HepG2 (cell line): ENCODE measurements around the gene TCAF1. TPM values are rescaled to one million over a fixed set of nuclear protein-coding genes. Genes with fewer than 3 reads are reported as not detected.

ENCODE experiments used
- E2F5 ChIP-seq: sonication (generic); formaldehyde crosslinking; conservative IDR thresholded peaks from 2 replicates; pipeline ENCODE4 v1.4.0; 2020; ENCODE audit warnings: missing genetic modification reagents
- GLMP ChIP-seq: sonication (generic); formaldehyde crosslinking; IDR thresholded peaks from 2 replicates; pipeline ENCODE4 v1.9.0; 2021; ENCODE audit warnings: missing genetic modification reagents, mild to moderate bottlenecking, borderline replicate concordance
- HHEX ChIP-seq: IDR thresholded peaks from 2 replicates; pipeline ENCODE4 v1.6.1; 2016; ENCODE audit warnings: control low read depth
- HNRNPLL ChIP-seq: fragments of 200-400 bp; formaldehyde crosslinking; IDR thresholded peaks from 2 replicates; pipeline ENCODE4 v1.6.1; 2017; ENCODE audit warnings: mild to moderate bottlenecking, low read depth, low read length; ENCODE audit not compliant: poor library complexity, severe bottlenecking
- ISL2 ChIP-seq: sonication (generic); formaldehyde crosslinking; IDR thresholded peaks from 2 replicates; pipeline ENCODE4 v1.5.0; 2020; ENCODE audit warnings: missing genetic modification reagents
- KDM4B ChIP-seq: sonication (generic); formaldehyde crosslinking; IDR thresholded peaks from 2 replicates; pipeline ENCODE4 v1.4.0; 2020; ENCODE audit warnings: missing genetic modification reagents
- MAFF ChIP-seq: IDR thresholded peaks from 2 replicates; pipeline ENCODE4 v1.6.1; 2011; ENCODE audit warnings: low read depth, low read length, improper control_type of control experiment
- MLX ChIP-seq: IDR thresholded peaks from 2 replicates; pipeline ENCODE4 v1.6.1; 2016
- NFKBIZ ChIP-seq: IDR thresholded peaks from 2 replicates; pipeline ENCODE4 v1.6.1; 2018; ENCODE audit warnings: missing genetic modification reagents, missing compliant biosample characterization
- NR2F1 ChIP-seq, 2 experiments: fragments of 450-650 bp in 1 of 2; formaldehyde crosslinking in 1 of 2; IDR thresholded peaks; 2 replicates each; pipeline versions ENCODE4 v1.5.0 to v1.6.1; 2016 to 2020; ENCODE audit warnings: mild to moderate bottlenecking in 1 of 2, missing compliant biosample characterization in 1 of 2, missing genetic modification reagents in 1 of 2, moderate library complexity in 1 of 2
- PAXIP1 ChIP-seq: sonication (generic); formaldehyde crosslinking; conservative IDR thresholded peaks from 2 replicates; pipeline ENCODE4 v1.4.0; 2020; ENCODE audit warnings: mild to moderate bottlenecking, missing genetic modification reagents, moderate library complexity
- PHB2 ChIP-seq: fragments of 450-650 bp; IDR thresholded peaks from 2 replicates; pipeline ENCODE4 v1.6.1; 2018; ENCODE audit not compliant: partially characterized antibody
- PLSCR1 ChIP-seq: sonication (generic); formaldehyde crosslinking; IDR thresholded peaks from 2 replicates; pipeline ENCODE4 v1.5.0; 2020; ENCODE audit warnings: missing genetic modification reagents, mild to moderate bottlenecking, borderline replicate concordance
- RAD51 ChIP-seq: fragments of 450-650 bp; IDR thresholded peaks from 2 replicates; pipeline ENCODE4 v1.6.1; 2016; ENCODE audit warnings: borderline replicate concordance
- SMC3 ChIP-seq: IDR thresholded peaks from 2 replicates; pipeline ENCODE4 v1.6.1; 2011; ENCODE audit warnings: low read length, improper control_type of control experiment
- TFE3 ChIP-seq: IDR thresholded peaks from 2 replicates; pipeline ENCODE4 v1.6.1; 2016
- ZBTB20 ChIP-seq: sonication (generic); formaldehyde crosslinking; IDR thresholded peaks from 2 replicates; pipeline ENCODE4 v1.8.1; 2023; ENCODE audit warnings: missing genetic modification reagents, low read depth, mild to moderate bottlenecking, borderline replicate concordance
- ZNF354B ChIP-seq: sonication (generic); formaldehyde crosslinking; IDR thresholded peaks from 2 replicates; pipeline ENCODE4 v1.8.0; 2022; ENCODE audit warnings: mild to moderate bottlenecking, missing genetic modification reagents
- ZNF383 ChIP-seq: sonication (generic); formaldehyde crosslinking; IDR thresholded peaks from 2 replicates; pipeline ENCODE4 v1.4.0; 2020; ENCODE audit warnings: missing genetic modification reagents, mild to moderate bottlenecking, borderline replicate concordance
- ZNF446 ChIP-seq: sonication (generic); formaldehyde crosslinking; IDR thresholded peaks from 2 replicates; pipeline ENCODE4 v1.5.0; 2020; ENCODE audit warnings: mild to moderate bottlenecking, missing genetic modification reagents
- ZNF704 ChIP-seq: sonication (generic); formaldehyde crosslinking; IDR thresholded peaks from 2 replicates; pipeline ENCODE4 v1.8.1; 2023; ENCODE audit warnings: mild to moderate bottlenecking, inconsistent platforms, moderate library complexity, missing genetic modification reagents, borderline replicate concordance
- polyA plus RNA-seq, 8 experiments: library from polyadenylated mRNA; depleted of rRNA in 3 of 8; stranded (reverse) in 7 of 8; unstranded in 1 of 8; fragments of >200 nt; fragmentation: Illumina TruSeq in 4 of 8; extraction: Trizol in 4 of 8; gene quantifications; 2 replicates each; pipeline versions ENCODE4 v1.2.1 to v1.2.3, GENCODE V29; 2011 to 2016; ENCODE audit warnings: low read depth in 4 of 8, missing spikeins in 1 of 8, mixed read lengths in 1 of 8; ENCODE audit not compliant: insufficient read depth in 1 of 8
- total RNA-seq, 5 experiments: library from RNA; depleted of rRNA; stranded (reverse); fragments of >200 nt; fragmentation: Illumina TruSeq; extraction: Trizol; gene quantifications; 2 replicates each; pipeline ENCODE4 v1.2.3, GENCODE V29; 2016; ENCODE audit warnings: low read depth in 1 of 5

TCAF1 gene
- total and polyA plus RNA-seq, 2 of the 13 experiments (the other 11 are each of a cell fraction or from before 2014, with no cell fraction given): 36.2 to 101 TPM

- no peak for TF ChIP-seq GLMP (CRISPR knock-in tag)
- peak; percentile 73 for TF ChIP-seq HHEX
- no peak for TF ChIP-seq HNRNPLL
- no peak for TF ChIP-seq E2F5 (CRISPR knock-in tag)
- peak; percentile 70; the same call in 1 of the 2 replicates for TF ChIP-seq MLX (CRISPR knock-in tag)
- no peak for TF ChIP-seq ZNF446 (CRISPR knock-in tag)
- peak; percentile 83 for TF ChIP-seq ISL2 (CRISPR knock-in tag)
- TF ChIP-seq TFE3 (CRISPR knock-in tag): peak; percentile 58; the same call in 1 of the 2 replicates
- TF ChIP-seq KDM4B (CRISPR knock-in tag): peak; percentile 83; the same call in 1 of the 2 replicates
- TF ChIP-seq PHB2: no peak
- no peak for TF ChIP-seq ZNF704 (CRISPR knock-in tag)
- TF ChIP-seq ZNF383 (CRISPR knock-in tag): no peak
- TF ChIP-seq ZBTB20 (CRISPR knock-in tag): no peak
- peak; percentile 92 to 94 for TF ChIP-seq NR2F1 (CRISPR knock-in tag; IDR thresholded peaks at IDR 0.05)
- TF ChIP-seq PAXIP1: peak; percentile 95
- no peak for TF ChIP-seq PLSCR1 (CRISPR knock-in tag)
- TF ChIP-seq RAD51: no peak
- TF ChIP-seq NFKBIZ (CRISPR knock-in tag): peak; percentile 92
- TF ChIP-seq MAFF: no peak
- 0 out of 2 replicates have a peak, but pooled peaks have one; percentile 69 for TF ChIP-seq ZNF354B (CRISPR knock-in tag)
- TF ChIP-seq SMC3: peak; percentile 70
Observed at GRCh38 chr7:143906895-143907294, 4.9 kb upstream of the TCAF1 start (continued).
